ENCODE measurements around the gene PCGF2.
A peak's percentile ranks its signal among the peaks of the same experiment; 100 is the strongest.

PCGF2 gene

GRCh38 chr17:38730526-38731379 lies 17.4 kb downstream of the PCGF2 start (continued):
- TF ChIP-seq ZNF501 (tag by site-specific recombination; IDR thresholded peaks at IDR 0.05), result peak; percentile 74
- TF ChIP-seq ZNF707 (tag by site-specific recombination; IDR thresholded peaks at IDR 0.05), result no peak; the same call in 1 of the 2 replicates
- TF ChIP-seq ZNF184 (tag by site-specific recombination; IDR thresholded peaks at IDR 0.05), result no peak
- TF ChIP-seq ZNF626 (tag by site-specific recombination; IDR thresholded peaks at IDR 0.05), result no peak
- no peak for TF ChIP-seq BCL6B (tag by site-specific recombination; IDR thresholded peaks at IDR 0.05)
- no peak for TF ChIP-seq SCRT2 (tag by site-specific recombination; IDR thresholded peaks at IDR 0.05)
- TF ChIP-seq PRDM1 (tag by site-specific recombination; IDR thresholded peaks at IDR 0.05), result no peak
- TF ChIP-seq GLI2 (tag by site-specific recombination; IDR thresholded peaks at IDR 0.05; ENCODE audit: borderline replicate concordance, low read depth), result no peak
- TF ChIP-seq ZNF639 (tag by site-specific recombination; IDR thresholded peaks at IDR 0.05), result 0 out of 2 replicates have a peak, but pooled peaks have one; percentile 64
- TF ChIP-seq ZSCAN23 (tag by site-specific recombination; IDR thresholded peaks at IDR 0.05), result peak; percentile 59; the same call in 1 of the 2 replicates
- no peak for TF ChIP-seq ZNF26 (tag by site-specific recombination; IDR thresholded peaks at IDR 0.05)
- TF ChIP-seq, protein P1, sequence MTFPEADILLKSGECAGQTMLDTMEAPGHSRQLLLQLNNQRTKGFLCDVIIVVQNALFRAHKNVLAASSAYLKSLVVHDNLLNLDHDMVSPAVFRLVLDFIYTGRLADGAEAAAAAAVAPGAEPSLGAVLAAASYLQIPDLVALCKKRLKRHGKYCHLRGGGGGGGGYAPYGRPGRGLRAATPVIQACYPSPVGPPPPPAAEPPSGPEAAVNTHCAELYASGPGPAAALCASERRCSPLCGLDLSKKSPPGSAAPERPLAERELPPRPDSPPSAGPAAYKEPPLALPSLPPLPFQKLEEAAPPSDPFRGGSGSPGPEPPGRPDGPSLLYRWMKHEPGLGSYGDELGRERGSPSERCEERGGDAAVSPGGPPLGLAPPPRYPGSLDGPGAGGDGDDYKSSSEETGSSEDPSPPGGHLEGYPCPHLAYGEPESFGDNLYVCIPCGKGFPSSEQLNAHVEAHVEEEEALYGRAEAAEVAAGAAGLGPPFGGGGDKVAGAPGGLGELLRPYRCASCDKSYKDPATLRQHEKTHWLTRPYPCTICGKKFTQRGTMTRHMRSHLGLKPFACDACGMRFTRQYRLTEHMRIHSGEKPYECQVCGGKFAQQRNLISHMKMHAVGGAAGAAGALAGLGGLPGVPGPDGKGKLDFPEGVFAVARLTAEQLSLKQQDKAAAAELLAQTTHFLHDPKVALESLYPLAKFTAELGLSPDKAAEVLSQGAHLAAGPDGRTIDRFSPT (tag by site-specific recombination; IDR thresholded peaks at IDR 0.05), result no peak
- no peak for TF ChIP-seq ZNF571 (tag by site-specific recombination; IDR thresholded peaks at IDR 0.05)
- no peak for TF ChIP-seq ZNF350 (tag by site-specific recombination; IDR thresholded peaks at IDR 0.05)
- TF ChIP-seq ZNF112 (tag by site-specific recombination; IDR thresholded peaks at IDR 0.05), result no peak
- TF ChIP-seq ZNF791 (tag by site-specific recombination; IDR thresholded peaks at IDR 0.05), result no peak
- no peak for TF ChIP-seq ZNF514 (tag by site-specific recombination; IDR thresholded peaks at IDR 0.05)
- no peak for TF ChIP-seq ZBTB49 (tag by site-specific recombination; IDR thresholded peaks at IDR 0.05; ENCODE audit: low read depth)
- peak; percentile 56; the same call in 1 of the 2 replicates for TF ChIP-seq ZNF341 (tag by site-specific recombination; IDR thresholded peaks at IDR 0.05; ENCODE audit: low read depth)
- TF ChIP-seq ZNF24 (tag by site-specific recombination; IDR thresholded peaks at IDR 0.05), result no peak
- peak; percentile 88 for TF ChIP-seq ZNF223 (tag by site-specific recombination; IDR thresholded peaks at IDR 0.05)
- no peak for TF ChIP-seq ZNF354C (tag by site-specific recombination; IDR thresholded peaks at IDR 0.05; ENCODE audit: borderline replicate concordance, low read depth)
- TF ChIP-seq ZNF48 (tag by site-specific recombination; IDR thresholded peaks at IDR 0.05), result no peak
- no peak for TF ChIP-seq ZNF174 (tag by site-specific recombination; IDR thresholded peaks at IDR 0.05)
- TF ChIP-seq ZNF677 (tag by site-specific recombination; IDR thresholded peaks at IDR 0.05), result no peak
- no peak for TF ChIP-seq ZBTB21 (tag by site-specific recombination; IDR thresholded peaks at IDR 0.05)
- peak; percentile 81 for TF ChIP-seq GLI4 (tag by site-specific recombination; IDR thresholded peaks at IDR 0.05)
- TF ChIP-seq, protein P2, sequence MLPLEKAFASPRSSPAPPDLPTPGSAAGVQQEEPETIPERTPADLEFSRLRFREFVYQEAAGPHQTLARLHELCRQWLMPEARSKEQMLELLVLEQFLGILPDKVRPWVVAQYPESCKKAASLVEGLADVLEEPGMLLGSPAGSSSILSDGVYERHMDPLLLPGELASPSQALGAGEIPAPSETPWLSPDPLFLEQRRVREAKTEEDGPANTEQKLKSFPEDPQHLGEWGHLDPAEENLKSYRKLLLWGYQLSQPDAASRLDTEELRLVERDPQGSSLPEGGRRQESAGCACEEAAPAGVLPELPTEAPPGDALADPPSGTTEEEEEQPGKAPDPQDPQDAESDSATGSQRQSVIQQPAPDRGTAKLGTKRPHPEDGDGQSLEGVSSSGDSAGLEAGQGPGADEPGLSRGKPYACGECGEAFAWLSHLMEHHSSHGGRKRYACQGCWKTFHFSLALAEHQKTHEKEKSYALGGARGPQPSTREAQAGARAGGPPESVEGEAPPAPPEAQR (tag by site-specific recombination; IDR thresholded peaks at IDR 0.05), result no peak
- TF ChIP-seq ZNF837 (tag by site-specific recombination; IDR thresholded peaks at IDR 0.05), result peak; percentile 46; the same call in 1 of the 2 replicates
- no peak; the same call in 1 of the 2 replicates for TF ChIP-seq ZNF10 (tag by site-specific recombination; IDR thresholded peaks at IDR 0.05)
- no peak for TF ChIP-seq BCL11A (tag by site-specific recombination; IDR thresholded peaks at IDR 0.05; ENCODE audit: low read depth)
